DND-41 (cell line): ENCODE results near the gene GAPDH.
"Not testable (repeated sequence)": the region's sequence is repeated elsewhere in the genome, so short reads cannot be mapped to it uniquely, and the experiment has no call there.

Source experiments
- EZH2 ChIP-seq: IDR thresholded peaks from 3 replicates; pipeline ENCODE4 v1.6.1; 2012; ENCODE audit warnings: borderline replicate concordance, low read depth, mild to moderate bottlenecking, moderate library complexity, low read length, inconsistent platforms; ENCODE audit not compliant: severe bottlenecking
- TF ChIP-seq, protein P1 (sequence below): IDR thresholded peaks from 2 replicates; pipeline ENCODE4 v1.5.1; 2012; ENCODE audit warnings: borderline replicate concordance, low read length, moderate library complexity, mild to moderate bottlenecking; ENCODE audit not compliant: poor library complexity, severe bottlenecking; ENCODE audit errors: extremely low read depth

DNA sequence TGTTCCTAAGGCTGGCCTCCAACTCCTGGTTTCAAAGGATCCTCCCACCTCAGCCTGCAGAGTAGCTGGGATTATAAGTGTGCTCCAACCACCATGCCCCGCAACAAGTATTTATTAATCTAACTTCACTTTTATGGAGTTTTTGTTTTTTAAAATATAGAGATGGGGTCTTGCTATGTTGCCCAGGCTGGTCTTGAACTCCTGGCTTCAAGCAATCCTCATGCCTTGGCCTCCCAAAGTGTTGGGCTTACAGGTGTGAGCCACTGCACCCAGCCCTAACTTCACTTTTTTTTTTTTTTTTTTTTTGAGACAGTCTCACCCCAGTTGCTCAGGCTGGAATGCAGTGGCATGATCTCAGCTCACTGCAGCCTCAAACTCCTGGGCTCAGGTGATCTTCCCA is 43.6 kb upstream of the GAPDH start:
- TF ChIP-seq, protein P1, sequence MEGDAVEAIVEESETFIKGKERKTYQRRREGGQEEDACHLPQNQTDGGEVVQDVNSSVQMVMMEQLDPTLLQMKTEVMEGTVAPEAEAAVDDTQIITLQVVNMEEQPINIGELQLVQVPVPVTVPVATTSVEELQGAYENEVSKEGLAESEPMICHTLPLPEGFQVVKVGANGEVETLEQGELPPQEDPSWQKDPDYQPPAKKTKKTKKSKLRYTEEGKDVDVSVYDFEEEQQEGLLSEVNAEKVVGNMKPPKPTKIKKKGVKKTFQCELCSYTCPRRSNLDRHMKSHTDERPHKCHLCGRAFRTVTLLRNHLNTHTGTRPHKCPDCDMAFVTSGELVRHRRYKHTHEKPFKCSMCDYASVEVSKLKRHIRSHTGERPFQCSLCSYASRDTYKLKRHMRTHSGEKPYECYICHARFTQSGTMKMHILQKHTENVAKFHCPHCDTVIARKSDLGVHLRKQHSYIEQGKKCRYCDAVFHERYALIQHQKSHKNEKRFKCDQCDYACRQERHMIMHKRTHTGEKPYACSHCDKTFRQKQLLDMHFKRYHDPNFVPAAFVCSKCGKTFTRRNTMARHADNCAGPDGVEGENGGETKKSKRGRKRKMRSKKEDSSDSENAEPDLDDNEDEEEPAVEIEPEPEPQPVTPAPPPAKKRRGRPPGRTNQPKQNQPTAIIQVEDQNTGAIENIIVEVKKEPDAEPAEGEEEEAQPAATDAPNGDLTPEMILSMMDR, result not testable (repeated sequence)
- not testable (repeated sequence) for TF ChIP-seq EZH2
